LNCAP (cell line): ENCODE results near the gene ODF2L.

Source experiments
- CTCF ChIP-seq: fragments of 450-650 bp; IDR thresholded peaks from 2 replicates; pipeline ENCODE4 v1.5.1; 2017; ENCODE audit warnings: mild to moderate bottlenecking

The ODF2L gene

GRCh38 chr1:86370601-86371022 is 25.5 kb downstream of the ODF2L start:
- TF ChIP-seq CTCF = no peak

- no peak for TF ChIP-seq CTCF
These were observed 30.2 kb downstream of the ODF2L start for GRCh38 chr1:86365896-86366295.

GRCh38 chr1:86362807-86363206 is 33.3 kb downstream of the ODF2L start:
- no peak for TF ChIP-seq CTCF

GRCh38 chr1:86357796-86358195 is 38.3 kb downstream of the ODF2L start:
- TF ChIP-seq CTCF = no peak

- TF ChIP-seq CTCF = peak; percentile 31; the same call in 1 of the 2 replicates
These were observed 39.9 kb downstream of the ODF2L start for GRCh38 chr1:86356247-86356646.

- no peak for TF ChIP-seq CTCF
These were observed 44.0 kb downstream of the ODF2L start for GRCh38 chr1:86352086-86352485.

GRCh38 chr1:86346388-86346787 is 49.7 kb downstream of the ODF2L start:
- TF ChIP-seq CTCF = no peak

- no peak for TF ChIP-seq CTCF
These were observed 51.1 kb downstream of the ODF2L start for GRCh38 chr1:86345042-86345441.
